Peyer's patch (tissue), 4 donors: ENCODE data around the gene ZNF3. TPM values are rescaled to one million over a fixed set of nuclear protein-coding genes. Genes with fewer than 3 reads are reported as not detected.

ENCODE experiments used
- DNase-seq, 3 donors: peaks; one replicate each; pipeline ENCODE4 v3.0.0-alpha.2; 2017 to 2019
- H3K27ac ChIP-seq, 4 donors: fragments of 200-600 bp; sonication (generic); one replicate each; pipeline ENCODE4 v1.5.1; 2016 to 2019
- H3K27me3 ChIP-seq, 2 donors: fragments of 200-600 bp; sonication (generic); one replicate each; pipeline ENCODE4 v1.5.1; 2019
- H3K36me3 ChIP-seq, 3 donors: fragments of 200-600 bp; sonication (generic); one replicate each; pipeline ENCODE4 v1.5.1; 2016 to 2019
- H3K4me1 ChIP-seq, 4 donors: fragments of 200-600 bp; sonication (generic); one replicate each; pipeline ENCODE4 v1.5.1; 2016 to 2019
- H3K4me3 ChIP-seq, 4 donors: fragments of 200-600 bp; sonication (generic); 1 replicate in 3 of 4; 2 replicates in 1 of 4; pipeline ENCODE4 v1.5.1; 2016 to 2019; ENCODE audit warnings: mild to moderate bottlenecking in 1 of 4
- H3K9me3 ChIP-seq, 4 donors: fragments of 200-600 bp; sonication (generic); one replicate each; pipeline ENCODE4 v1.5.1; 2016 to 2019; ENCODE audit warnings: mild to moderate bottlenecking in 1 of 4
- POLR2A ChIP-seq, 2 donors: fragments of 450-650 bp; IDR thresholded peaks; one replicate each; pipeline ENCODE4 v1.5.1; 2017; ENCODE audit warnings: antibody characterized with exemption in 2 of 2, mild to moderate bottlenecking in 2 of 2, moderate library complexity in 2 of 2
- total RNA-seq, 4 donors: library from RNA; depleted of rRNA; stranded (reverse); fragments of >200 nt; gene quantifications; one replicate each; pipeline ENCODE4 v1.1.0, GENCODE V29; 2016
- TF ChIP-seq, protein P1 (sequence below), 6 experiments: fragments of 450-650 bp in 4 of 6; fragments of 200-600 bp in 2 of 6; sonication (generic) in 1 of 6; IDR thresholded peaks; one replicate each; pipeline ENCODE4 v1.5.1; 2017 to 2019; ENCODE audit warnings: antibody characterized with exemption in 6 of 6, mild to moderate bottlenecking in 3 of 6, moderate library complexity in 1 of 6

Gene ZNF3
- total RNA-seq, 4 donors from 2014 or later: 52.8 to 93.8 (median 67.8) TPM

DNA sequence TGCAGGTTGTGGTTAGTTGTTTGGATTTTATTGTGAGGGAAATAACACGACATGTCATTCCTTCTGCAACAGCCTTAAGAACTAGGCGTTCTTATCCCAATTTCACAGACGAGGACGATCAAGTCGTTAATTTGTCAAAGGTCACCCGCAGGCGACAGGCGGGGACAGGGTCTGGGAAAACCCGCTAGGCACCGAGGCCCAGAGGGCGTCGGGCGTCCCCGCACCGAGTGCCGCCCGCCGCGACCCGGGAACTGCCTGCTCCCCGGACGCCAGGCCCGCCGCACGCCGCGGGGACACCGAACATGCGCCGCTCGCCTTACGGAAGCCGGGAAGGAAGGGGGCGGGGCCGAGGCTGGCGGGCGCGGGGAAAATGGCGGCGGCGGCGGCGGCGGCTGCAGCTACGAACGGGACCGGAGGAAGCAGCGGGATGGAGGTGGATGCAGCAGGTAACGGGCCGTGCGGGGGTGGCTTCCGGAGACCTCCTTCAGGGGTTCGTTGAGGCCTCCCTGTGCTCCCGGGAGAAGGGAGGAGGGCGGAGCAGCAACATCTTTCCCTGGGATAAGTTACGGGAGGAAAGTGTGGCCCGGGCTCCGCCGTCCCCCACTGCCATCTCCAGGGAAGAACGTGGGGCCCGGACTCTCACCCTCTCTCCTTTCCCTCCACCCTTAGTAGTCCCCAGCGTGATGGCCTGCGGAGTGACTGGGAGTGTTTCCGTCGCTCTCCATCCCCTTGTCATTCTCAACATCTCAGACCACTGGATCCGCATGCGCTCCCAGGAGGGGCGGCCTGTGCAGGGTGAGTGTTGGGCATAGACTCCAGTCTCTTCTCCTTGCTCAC lies 7.3 kb upstream of the ZNF3 start, which contains the start of gene COPS6:
Gene COPS6 (plus strand): TSS at position 349 of the 837 bp plus-strand sequence. CDS start 22 bp downstream, at position 371.
- DNase-seq: peak; percentile 84 to 92 (median 92)
- TF ChIP-seq POLR2A (IDR thresholded peaks at IDR 0.05): peak; percentile 68 to 77
- TF ChIP-seq, protein P1, sequence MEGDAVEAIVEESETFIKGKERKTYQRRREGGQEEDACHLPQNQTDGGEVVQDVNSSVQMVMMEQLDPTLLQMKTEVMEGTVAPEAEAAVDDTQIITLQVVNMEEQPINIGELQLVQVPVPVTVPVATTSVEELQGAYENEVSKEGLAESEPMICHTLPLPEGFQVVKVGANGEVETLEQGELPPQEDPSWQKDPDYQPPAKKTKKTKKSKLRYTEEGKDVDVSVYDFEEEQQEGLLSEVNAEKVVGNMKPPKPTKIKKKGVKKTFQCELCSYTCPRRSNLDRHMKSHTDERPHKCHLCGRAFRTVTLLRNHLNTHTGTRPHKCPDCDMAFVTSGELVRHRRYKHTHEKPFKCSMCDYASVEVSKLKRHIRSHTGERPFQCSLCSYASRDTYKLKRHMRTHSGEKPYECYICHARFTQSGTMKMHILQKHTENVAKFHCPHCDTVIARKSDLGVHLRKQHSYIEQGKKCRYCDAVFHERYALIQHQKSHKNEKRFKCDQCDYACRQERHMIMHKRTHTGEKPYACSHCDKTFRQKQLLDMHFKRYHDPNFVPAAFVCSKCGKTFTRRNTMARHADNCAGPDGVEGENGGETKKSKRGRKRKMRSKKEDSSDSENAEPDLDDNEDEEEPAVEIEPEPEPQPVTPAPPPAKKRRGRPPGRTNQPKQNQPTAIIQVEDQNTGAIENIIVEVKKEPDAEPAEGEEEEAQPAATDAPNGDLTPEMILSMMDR (IDR thresholded peaks at IDR 0.05): peak in 1 of 6 experiments; percentile 23
- Histone ChIP-seq H3K4me3 (peak within 1 kb of the TSS; percentile 72 to 86 (median 82)), H3K27me3 (no peaks in the 10 kb centered on the region), H3K27ac (peak within 1 kb of the TSS; percentile 79 to 94 (median 87)), H3K36me3 (peaks cover 0 to 36% (median 0%) of the 10 kb centered on the region in 3 donors), H3K9me3 (no peaks in the 10 kb centered on the region), H3K4me1 (peaks cover 0 to 19% (median 0%) of the 10 kb centered on the region in 4 donors)

DNA sequence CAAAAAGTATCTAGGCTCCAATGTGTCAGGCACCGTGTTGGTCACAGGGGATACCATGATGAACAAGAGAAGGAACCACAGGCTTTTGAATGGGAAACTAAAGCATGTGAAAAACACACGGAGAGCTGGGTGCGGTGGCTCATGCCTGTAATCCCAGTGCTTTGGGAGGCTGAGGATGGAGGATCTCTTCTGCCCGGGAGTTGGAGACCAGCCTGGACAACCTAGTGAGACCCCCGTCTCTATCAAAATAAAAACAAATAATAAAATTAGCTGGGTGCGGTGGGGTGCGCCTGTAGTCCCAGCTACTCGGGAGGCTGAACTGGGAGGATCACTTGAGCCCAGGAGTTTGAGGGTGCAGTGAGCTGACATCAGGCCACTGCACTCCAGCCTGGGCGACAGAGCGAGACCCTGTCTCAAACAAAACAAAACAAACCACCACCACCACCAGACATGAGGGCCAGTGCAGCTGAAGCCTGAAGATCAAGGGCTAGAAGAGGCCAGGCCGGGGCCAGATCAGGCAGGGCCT lies 6.6 kb upstream of the ZNF3 start:
- TF ChIP-seq POLR2A (IDR thresholded peaks at IDR 0.05): no peak
- TF ChIP-seq, protein P1 (IDR thresholded peaks at IDR 0.05): no peak
- Histone ChIP-seq H3K27ac (peak overlapping the region; percentile 79 to 94 (median 87)), H3K36me3 (peaks cover 0 to 29% (median 0%) of the 10 kb centered on the region in 3 donors), H3K9me3 (no peaks in the 10 kb centered on the region), H3K27me3 (no peaks in the 10 kb centered on the region), H3K4me3 (peak overlapping the region; percentile 72 to 86 (median 82)), H3K4me1 (peaks cover 0 to 19% (median 0%) of the 10 kb centered on the region in 4 donors)
- DNase-seq: no peak

DNA sequence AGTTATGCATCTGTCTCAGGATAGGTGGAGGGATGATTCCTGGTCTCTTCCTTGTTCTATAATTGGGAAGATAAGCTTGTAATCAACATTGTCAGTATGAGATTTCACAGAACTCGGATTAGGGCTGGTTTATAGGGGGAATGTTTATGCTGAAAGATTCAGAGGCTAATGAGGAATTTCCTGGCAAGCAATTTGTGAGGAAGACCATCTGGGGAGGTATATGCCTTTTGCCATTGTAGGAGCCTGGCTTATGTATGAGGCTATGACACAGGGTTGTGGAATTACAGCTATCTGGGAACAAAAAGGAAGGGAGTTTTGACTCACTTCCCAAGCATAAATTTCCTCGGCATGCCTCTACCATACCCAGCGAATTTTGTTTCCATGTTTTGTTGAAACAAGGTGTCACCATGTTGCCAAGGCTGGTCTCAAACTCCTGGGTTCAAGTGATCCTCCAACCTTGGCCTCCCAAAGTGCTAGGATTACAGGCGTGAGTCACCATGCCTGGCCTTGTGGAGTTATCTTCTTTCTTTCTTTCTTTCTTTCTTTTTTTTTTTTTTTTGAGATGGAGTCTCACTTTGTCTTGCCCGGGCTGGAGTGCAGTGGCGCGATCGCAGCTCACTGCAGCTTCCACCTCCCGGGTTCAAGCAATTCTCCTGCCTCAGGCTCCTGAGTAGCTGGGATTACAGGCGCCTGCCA lies 5.7 kb upstream of the ZNF3 start:
- Histone ChIP-seq H3K4me1 (peaks cover 0 to 23% (median 5%) of the 10 kb centered on the region in 4 donors), H3K4me3 (no peak overlapping the region), H3K9me3 (no peaks in the 10 kb centered on the region), H3K27me3 (no peaks in the 10 kb centered on the region), H3K36me3 (peaks cover 0 to 20% (median 0%) of the 10 kb centered on the region in 3 donors), H3K27ac (peak overlapping the region in 2 of 4 donors; percentile 12 to 87)
- DNase-seq: no peak
- TF ChIP-seq, protein P1 (IDR thresholded peaks at IDR 0.05): no peak
- no peak for TF ChIP-seq POLR2A (IDR thresholded peaks at IDR 0.05)

GRCh38 chr7:100085515-100085914 lies 4.0 kb upstream of the ZNF3 start:
- no peak for DNase-seq
- Histone ChIP-seq H3K36me3 (peaks cover 0 to 3% (median 0%) of the 10 kb centered on the region in 3 donors), H3K9me3 (no peaks in the 10 kb centered on the region), H3K4me1 (peaks cover 0 to 25% (median 8%) of the 10 kb centered on the region in 4 donors), H3K27me3 (no peaks in the 10 kb centered on the region), H3K4me3 (no peak overlapping the region), H3K27ac (no peak overlapping the region)
- TF ChIP-seq, protein P1 (IDR thresholded peaks at IDR 0.05): no peak
- no peak for TF ChIP-seq POLR2A (IDR thresholded peaks at IDR 0.05)

- TF ChIP-seq POLR2A (IDR thresholded peaks at IDR 0.05): no peak
- TF ChIP-seq, protein P1 (IDR thresholded peaks at IDR 0.05): no peak
- Histone ChIP-seq H3K36me3 (peaks cover 0 to 3% (median 0%) of the 10 kb centered on the region in 3 donors), H3K27me3 (no peaks in the 10 kb centered on the region), H3K27ac (peak overlapping the region in 3 of 4 donors; percentile 82 to 94 (median 90)), H3K9me3 (no peaks in the 10 kb centered on the region), H3K4me1 (peaks cover 0 to 28% (median 11%) of the 10 kb centered on the region in 4 donors), H3K4me3 (no peak overlapping the region)
- DNase-seq: no peak
Measured at GRCh38 chr7:100082978-100083377, 1.5 kb upstream of the ZNF3 start.
